ENCODE results near the gene PAQR8. TPM values are rescaled to one million over a fixed set of nuclear protein-coding genes. Genes with fewer than 3 reads are reported as not detected.
"Not testable (repeated sequence)": the region's sequence is repeated elsewhere in the genome, so short reads cannot be mapped to it uniquely, and the experiment has no call there.

PAQR8 gene
- total RNA-seq, 3 donors from 2014 or later: 70.6 to 184 (median 81.4) TPM

- Histone ChIP-seq H3K4me3 (no peak overlapping the region), H3K9me3 (no peaks in the 10 kb centered on the region), H3K36me3 (ENCODE audit: low read depth) (no peaks in the 10 kb centered on the region), H3K4me1 (ENCODE audit: low read depth) (peaks cover 24% of the 10 kb centered on the region)
- no peak for DNase-seq
- peak; percentile 79 for ATAC-seq
- TF ChIP-seq, protein P1, sequence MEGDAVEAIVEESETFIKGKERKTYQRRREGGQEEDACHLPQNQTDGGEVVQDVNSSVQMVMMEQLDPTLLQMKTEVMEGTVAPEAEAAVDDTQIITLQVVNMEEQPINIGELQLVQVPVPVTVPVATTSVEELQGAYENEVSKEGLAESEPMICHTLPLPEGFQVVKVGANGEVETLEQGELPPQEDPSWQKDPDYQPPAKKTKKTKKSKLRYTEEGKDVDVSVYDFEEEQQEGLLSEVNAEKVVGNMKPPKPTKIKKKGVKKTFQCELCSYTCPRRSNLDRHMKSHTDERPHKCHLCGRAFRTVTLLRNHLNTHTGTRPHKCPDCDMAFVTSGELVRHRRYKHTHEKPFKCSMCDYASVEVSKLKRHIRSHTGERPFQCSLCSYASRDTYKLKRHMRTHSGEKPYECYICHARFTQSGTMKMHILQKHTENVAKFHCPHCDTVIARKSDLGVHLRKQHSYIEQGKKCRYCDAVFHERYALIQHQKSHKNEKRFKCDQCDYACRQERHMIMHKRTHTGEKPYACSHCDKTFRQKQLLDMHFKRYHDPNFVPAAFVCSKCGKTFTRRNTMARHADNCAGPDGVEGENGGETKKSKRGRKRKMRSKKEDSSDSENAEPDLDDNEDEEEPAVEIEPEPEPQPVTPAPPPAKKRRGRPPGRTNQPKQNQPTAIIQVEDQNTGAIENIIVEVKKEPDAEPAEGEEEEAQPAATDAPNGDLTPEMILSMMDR (IDR thresholded peaks at IDR 0.05): no peak
- intact Hi-C loops (cut with DNase I, micrococcal nuclease): no loop called here
These were observed 15.7 kb downstream of the PAQR8 start for GRCh38 chr6:52377538-52378221.

DNA sequence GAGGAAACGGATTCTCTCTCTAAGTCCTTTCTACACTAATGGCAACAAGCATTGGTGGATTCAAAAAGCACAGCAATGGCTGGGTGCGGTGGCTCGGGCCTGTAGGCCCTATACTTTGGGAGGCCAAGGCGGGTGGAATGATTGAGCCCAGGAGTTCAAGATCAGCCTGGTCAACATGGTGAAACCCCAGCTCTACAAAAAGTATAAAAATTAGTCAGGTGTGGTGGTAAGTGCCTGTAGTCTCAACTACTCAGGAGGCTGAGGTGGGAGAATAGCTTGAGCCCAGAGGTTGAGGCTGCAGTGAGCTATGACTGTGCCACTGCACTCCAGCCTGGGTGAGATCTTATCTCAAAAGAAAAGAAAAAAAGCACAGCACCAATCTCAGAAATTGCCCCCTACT lies 19.3 kb downstream of the PAQR8 start:
- Histone ChIP-seq H3K4me1 (ENCODE audit: low read depth) (peaks cover 24% of the 10 kb centered on the region), H3K9me3 (no peaks in the 10 kb centered on the region), H3K4me3 (no peak overlapping the region), H3K36me3 (ENCODE audit: low read depth) (no peaks in the 10 kb centered on the region)
- TF ChIP-seq, protein P1 (IDR thresholded peaks at IDR 0.05): no peak
- no peak for DNase-seq
- no peak for ATAC-seq
- intact Hi-C loops (cut with DNase I, micrococcal nuclease): no loop called here

- TF ChIP-seq, protein P1 (IDR thresholded peaks at IDR 0.05): no peak
- ATAC-seq (peak; percentile 83), DNase-seq (peak in 1 of 3 donors; percentile 21)
- Histone ChIP-seq H3K36me3 (ENCODE audit: low read depth) (no peaks in the 10 kb centered on the region), H3K4me1 (ENCODE audit: low read depth) (peaks cover 25% of the 10 kb centered on the region), H3K4me3 (no peak overlapping the region), H3K9me3 (no peaks in the 10 kb centered on the region)
- intact Hi-C loops (cut with DNase I, micrococcal nuclease): no loop called here
These were observed 22.3 kb downstream of the PAQR8 start for GRCh38 chr6:52384145-52384766.

GRCh38 chr6:52385074-52385473 lies 23.1 kb downstream of the PAQR8 start:
- no peak for ATAC-seq
- Histone ChIP-seq H3K4me3 (no peak overlapping the region), H3K9me3 (no peaks in the 10 kb centered on the region), H3K4me1 (ENCODE audit: low read depth) (peaks cover 33% of the 10 kb centered on the region), H3K36me3 (ENCODE audit: low read depth) (no peaks in the 10 kb centered on the region)
- TF ChIP-seq, protein P1 (IDR thresholded peaks at IDR 0.05): no peak
- intact Hi-C loops (cut with DNase I, micrococcal nuclease): no loop called here
- DNase-seq: no peak

DNA sequence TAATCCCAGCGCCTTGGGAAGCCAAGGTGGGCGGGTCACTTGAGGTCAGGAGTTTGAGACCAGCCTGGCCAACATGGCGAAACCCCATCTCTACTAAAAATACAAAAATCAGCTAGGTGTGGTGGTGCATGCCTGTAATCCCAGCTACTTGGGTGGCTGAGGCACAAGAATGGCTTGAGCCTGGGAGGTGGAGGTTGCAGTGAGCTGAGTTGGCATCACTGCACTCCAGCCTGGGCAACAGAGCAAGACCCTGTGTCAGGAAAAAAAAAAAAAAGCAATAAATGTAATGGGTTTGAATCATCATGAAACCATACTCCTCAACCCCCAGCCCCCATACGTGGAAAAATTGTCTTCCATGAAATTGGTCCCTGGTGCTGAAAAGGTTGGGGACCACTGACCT lies 26.2 kb downstream of the PAQR8 start:
- intact Hi-C loops (cut with DNase I, micrococcal nuclease); H3K36me3 ChIP-seq (ENCODE audit: low read depth); ATAC-seq; H3K9me3 ChIP-seq; DNase-seq; H3K4me3 ChIP-seq: not testable (repeated sequence)
- H3K4me1 ChIP-seq (ENCODE audit: low read depth): peaks cover 41% of the 10 kb centered on the region

DNA sequence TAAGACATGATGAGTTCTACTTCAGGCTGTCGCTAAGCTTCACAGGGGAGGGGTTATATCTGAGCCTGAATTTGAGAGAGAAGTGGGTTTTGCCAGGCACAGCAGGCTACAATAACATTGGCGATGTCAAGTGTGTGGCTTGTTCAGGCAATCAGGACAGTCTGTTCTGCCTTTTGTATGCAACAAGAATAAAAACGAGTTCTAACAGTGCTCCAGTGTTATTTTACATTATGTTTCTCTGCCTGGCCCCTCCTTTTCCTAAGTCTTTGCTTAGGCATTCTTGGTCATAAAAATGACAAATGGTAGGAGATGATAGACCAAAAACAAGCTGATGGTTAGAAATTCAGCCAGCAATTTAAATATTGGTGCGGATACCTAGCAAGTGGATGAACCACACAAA lies 26.8 kb downstream of the PAQR8 start:
- Histone ChIP-seq H3K4me1 (ENCODE audit: low read depth) (peaks cover 39% of the 10 kb centered on the region), H3K9me3 (no peaks in the 10 kb centered on the region), H3K36me3 (ENCODE audit: low read depth) (no peaks in the 10 kb centered on the region), H3K4me3 (no peak overlapping the region)
- intact Hi-C loops (cut with DNase I, micrococcal nuclease): no loop called here
- TF ChIP-seq, protein P1 (IDR thresholded peaks at IDR 0.05): no peak
- ATAC-seq: no peak
- no peak for DNase-seq
